HFFc6 (cell line): Measurements from ENCODE around the gene THBS3. TPM values are rescaled to one million over a fixed set of nuclear protein-coding genes. Genes with fewer than 3 reads are reported as not detected.

Source experiments
- DNase-seq: peaks from one replicate; pipeline ENCODE4 v3.0.0-alpha.2; 2018
- H3K27ac Mint-ChIP-seq: 2 replicates; pipeline ENCODE4 v1.8.0; 2020; ENCODE audit warnings: mild to moderate bottlenecking, mixed read lengths
- H3K27me3 Mint-ChIP-seq: 2 replicates; pipeline ENCODE4 v1.8.0; 2021; ENCODE audit warnings: mild to moderate bottlenecking, moderate library complexity, mixed read lengths; ENCODE audit not compliant: insufficient read depth
- H3K36me3 Mint-ChIP-seq: 2 replicates; pipeline ENCODE4 v1.8.0; 2021; ENCODE audit warnings: low read depth, mixed read lengths
- H3K4me1 Mint-ChIP-seq: 2 replicates; pipeline ENCODE4 v1.8.0; 2020; ENCODE audit warnings: low read depth, mixed read lengths
- H3K4me3 Mint-ChIP-seq: 2 replicates; pipeline ENCODE4 v1.8.0; 2020; ENCODE audit warnings: mild to moderate bottlenecking, moderate library complexity, mixed read lengths
- H3K9me3 Mint-ChIP-seq: 2 replicates; pipeline ENCODE4 v1.8.0; 2020; ENCODE audit warnings: mild to moderate bottlenecking, mixed read lengths
- total RNA-seq, 6 experiments: library from RNA; stranded (reverse); fragmentation: NEBNext Ultra II Directional; extraction: Animal tissue kit (Norgen Biotek cat#: 25700); gene quantifications; 2 replicates in 1 of 6; 3 replicates in 5 of 6; pipeline ENCODE4 v1.2.3, GENCODE V29; 2021
- TF ChIP-seq, protein P1 (sequence below): fragments of 200-600 bp; sonication (generic); IDR thresholded peaks from 2 replicates; pipeline ENCODE4 v1.5.0; 2021; ENCODE audit warnings: antibody characterized with exemption, mild to moderate bottlenecking

Gene THBS3
- total RNA-seq, 6 experiments from 2014 or later: 13.9 to 20.3 (median 16.9) TPM

DNA sequence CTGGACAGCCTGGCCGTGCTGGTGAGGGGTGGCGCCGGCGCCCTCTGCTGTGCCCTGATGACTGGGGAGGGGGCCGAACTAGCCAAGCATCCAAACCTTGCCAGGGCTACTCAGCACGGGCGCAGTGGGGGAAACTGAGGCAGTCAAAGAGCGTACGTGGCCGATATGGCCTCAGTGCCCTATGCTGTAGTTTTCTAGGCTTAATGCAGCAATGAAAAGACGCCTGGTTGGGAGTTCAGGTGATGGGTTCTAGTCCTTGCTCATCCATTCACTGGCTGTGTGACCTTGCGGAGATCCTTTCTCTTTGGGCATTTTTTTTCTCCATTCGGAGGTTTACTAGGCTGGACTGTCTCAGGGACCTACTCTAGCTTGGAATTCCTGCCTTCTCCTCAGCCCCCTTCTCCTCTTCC lies 1.6 kb upstream of the THBS3 start:
- no peak for DNase-seq
- TF ChIP-seq, protein P1, sequence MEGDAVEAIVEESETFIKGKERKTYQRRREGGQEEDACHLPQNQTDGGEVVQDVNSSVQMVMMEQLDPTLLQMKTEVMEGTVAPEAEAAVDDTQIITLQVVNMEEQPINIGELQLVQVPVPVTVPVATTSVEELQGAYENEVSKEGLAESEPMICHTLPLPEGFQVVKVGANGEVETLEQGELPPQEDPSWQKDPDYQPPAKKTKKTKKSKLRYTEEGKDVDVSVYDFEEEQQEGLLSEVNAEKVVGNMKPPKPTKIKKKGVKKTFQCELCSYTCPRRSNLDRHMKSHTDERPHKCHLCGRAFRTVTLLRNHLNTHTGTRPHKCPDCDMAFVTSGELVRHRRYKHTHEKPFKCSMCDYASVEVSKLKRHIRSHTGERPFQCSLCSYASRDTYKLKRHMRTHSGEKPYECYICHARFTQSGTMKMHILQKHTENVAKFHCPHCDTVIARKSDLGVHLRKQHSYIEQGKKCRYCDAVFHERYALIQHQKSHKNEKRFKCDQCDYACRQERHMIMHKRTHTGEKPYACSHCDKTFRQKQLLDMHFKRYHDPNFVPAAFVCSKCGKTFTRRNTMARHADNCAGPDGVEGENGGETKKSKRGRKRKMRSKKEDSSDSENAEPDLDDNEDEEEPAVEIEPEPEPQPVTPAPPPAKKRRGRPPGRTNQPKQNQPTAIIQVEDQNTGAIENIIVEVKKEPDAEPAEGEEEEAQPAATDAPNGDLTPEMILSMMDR: no peak
- no peaks in the 10 kb centered on the region for H3K9me3 Mint-ChIP-seq
- H3K27me3 Mint-ChIP-seq: no peaks in the 10 kb centered on the region; the same call in 1 of the 2 replicates
- H3K4me1 Mint-ChIP-seq: peaks cover 35% of the 10 kb centered on the region
- H3K36me3 Mint-ChIP-seq: peaks cover 4% of the 10 kb centered on the region; the same call in 1 of the 2 replicates
- H3K27ac Mint-ChIP-seq: peak overlapping the region; percentile 99
- peak overlapping the region; percentile 94 for H3K4me3 Mint-ChIP-seq

DNA sequence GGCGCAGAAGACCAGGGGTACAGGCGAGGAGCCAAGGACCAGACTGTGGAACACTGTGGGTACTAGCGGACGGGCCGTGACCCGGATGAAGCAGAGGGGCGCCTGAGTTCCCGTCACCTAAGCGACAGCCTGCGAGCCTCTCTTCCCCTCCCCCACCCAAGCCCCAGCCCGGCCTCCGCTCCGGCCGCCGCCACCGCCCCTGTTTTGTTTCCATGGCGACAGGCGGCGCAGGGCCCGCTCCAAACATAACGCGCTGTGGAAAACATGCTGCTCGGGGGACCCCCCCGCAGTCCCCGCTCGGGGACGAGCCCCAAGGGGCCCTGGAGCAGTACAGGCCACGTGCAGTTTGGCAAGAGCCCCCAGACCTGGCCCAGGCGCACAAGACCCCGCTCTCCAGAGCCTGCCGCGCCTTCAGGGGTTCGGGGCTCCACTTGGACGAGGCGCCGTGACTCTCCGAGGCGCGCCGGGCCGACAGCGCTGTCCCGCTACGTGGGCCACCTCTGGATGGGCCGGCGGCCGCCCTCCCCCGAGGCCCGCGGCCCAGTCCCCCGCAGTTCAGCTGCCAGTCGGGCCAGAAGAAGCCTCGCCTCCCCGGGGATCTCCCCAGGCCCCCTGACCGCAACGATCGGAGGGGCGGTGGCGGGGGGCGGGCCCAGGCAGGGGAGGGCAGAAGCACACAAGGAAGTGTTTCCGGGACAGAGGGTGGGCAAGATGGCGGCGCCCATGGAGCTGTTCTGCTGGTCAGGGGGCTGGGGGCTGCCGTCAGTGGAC lies 1.0 kb upstream of the THBS3 start, which contains the start of gene MTX1:
Gene MTX1, plus strand, starts transcription at position 155 of the 771 bp plus-strand sequence. Its CDS starts 110 bp downstream, at position 265.
- TF ChIP-seq, protein P1: 0 out of 2 replicates have a peak, but pooled peaks have one; percentile 16
- no peaks in the 10 kb centered on the region; the same call in 1 of the 2 replicates for H3K27me3 Mint-ChIP-seq
- DNase-seq: peak; percentile 80
- H3K4me3 Mint-ChIP-seq: peak within 1 kb of the TSS; percentile 94
- H3K9me3 Mint-ChIP-seq: no peaks in the 10 kb centered on the region
- peak within 1 kb of the TSS; percentile 99 for H3K27ac Mint-ChIP-seq
- peaks cover 35% of the 10 kb centered on the region for H3K4me1 Mint-ChIP-seq
- H3K36me3 Mint-ChIP-seq: peaks cover 5% of the 10 kb centered on the region; the same call in 1 of the 2 replicates

DNA sequence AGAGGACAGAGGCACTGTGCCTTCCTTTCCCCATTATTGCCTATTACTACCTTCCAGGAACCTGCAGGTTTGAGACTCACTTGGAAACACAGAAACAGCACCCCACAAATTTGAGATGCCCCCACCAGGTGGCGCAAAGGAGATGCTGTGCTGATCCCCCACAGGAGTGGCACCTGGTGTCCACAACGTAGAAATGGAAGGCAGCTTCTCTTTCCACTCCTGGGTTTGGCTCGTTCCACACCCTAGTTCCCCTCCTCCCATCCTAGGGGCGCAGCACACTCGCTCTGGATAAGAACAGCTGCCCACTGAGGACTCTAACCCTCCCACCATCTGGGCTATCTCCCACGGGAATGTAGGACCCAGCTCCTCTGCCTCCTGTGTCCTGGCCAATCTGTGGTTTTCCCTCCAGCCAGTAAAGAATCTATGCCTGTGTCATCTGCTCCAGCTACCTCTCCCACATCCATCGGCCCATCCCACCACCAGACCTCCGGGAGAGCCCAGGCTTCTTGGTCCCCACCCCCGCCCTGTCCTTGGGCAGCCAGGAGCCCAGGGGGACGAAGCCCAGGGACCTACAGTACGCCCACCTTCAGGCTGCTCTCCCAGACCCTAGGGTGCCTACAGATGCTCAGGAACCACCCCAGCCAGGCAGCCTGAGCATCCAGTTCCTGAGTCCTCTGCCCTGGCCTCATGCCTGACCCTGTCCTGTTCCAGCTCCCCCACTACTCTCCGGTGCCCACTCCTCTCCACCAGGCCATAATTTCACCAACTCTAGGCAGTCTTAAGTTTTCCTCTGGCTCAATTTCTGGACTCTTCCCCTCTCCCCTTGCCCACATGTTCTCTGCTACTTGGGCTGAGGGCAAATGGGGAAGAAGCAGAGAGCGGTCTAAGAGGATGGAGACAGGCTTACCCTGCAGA lies 549 bp downstream of the THBS3 start:
- TF ChIP-seq, protein P1: peak; percentile 94
- H3K27me3 Mint-ChIP-seq: no peaks in the 10 kb centered on the region; the same call in 1 of the 2 replicates
- H3K4me1 Mint-ChIP-seq: peaks cover 35% of the 10 kb centered on the region
- peak overlapping the region; percentile 94 for H3K4me3 Mint-ChIP-seq
- peaks cover 5% of the 10 kb centered on the region for H3K36me3 Mint-ChIP-seq
- DNase-seq: peak; percentile 78
- peak overlapping the region; percentile 99 for H3K27ac Mint-ChIP-seq
- H3K9me3 Mint-ChIP-seq: no peaks in the 10 kb centered on the region

DNA sequence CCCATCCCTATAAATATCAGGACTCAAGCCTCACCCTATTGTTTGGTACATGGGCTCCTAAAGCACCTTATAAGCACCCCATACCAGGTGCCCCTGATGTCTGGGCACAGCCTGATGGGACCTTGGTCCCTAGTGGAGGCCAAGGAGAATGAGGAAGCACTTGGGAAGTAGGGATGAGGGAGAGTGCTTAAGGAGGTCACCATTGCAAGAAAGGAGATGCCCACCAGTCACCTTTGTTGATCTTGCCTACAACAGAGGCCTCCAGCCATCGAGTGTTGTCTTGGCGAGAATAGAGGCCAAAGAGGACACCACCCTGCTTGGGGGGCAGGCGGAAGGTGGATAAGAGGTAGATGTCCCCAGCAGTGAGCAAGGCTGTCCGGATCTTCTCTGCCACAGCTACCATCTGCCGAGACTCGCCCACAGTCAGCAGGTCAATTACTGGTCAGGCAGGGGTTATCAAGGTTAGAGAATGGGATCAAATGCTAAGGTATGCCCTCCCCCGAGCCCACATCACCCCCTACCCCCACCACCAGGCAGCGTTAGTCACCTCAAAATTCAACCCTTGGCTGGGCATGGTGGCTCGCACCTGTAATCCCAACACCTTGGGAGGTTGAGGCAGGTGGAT lies 1.6 kb downstream of the THBS3 start:
- no peak for DNase-seq
- Mint-ChIP-seq H3K27me3 (no peaks in the 10 kb centered on the region; the same call in 1 of the 2 replicates), H3K4me1 (peaks cover 35% of the 10 kb centered on the region), H3K4me3 (no peak overlapping the region), H3K36me3 (peaks cover 5% of the 10 kb centered on the region), H3K9me3 (no peaks in the 10 kb centered on the region), H3K27ac (no peak overlapping the region)
- TF ChIP-seq, protein P1: no peak

DNA sequence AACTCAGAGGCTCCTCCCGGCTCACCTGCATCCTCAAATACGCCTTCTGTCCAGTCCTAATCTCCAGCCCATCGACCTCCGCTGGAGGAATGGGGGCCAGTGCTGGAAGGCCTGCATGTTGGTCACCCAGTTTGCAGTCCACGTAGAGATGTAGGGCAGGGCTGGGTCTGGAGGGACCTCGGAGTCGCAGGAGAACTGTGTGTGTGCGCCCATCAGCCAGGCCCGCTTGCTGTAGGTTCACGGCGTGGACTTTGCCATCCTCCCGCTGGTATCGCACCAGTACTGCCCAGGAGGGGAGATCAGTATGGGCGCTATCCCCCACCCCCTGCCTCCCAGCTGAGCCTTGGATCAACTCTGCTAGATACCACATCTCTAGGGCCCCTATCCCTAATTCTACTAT lies 2.7 kb downstream of the THBS3 start:
- no peak overlapping the region for H3K27ac Mint-ChIP-seq
- peaks cover 27% of the 10 kb centered on the region for H3K4me1 Mint-ChIP-seq
- no peaks in the 10 kb centered on the region for H3K9me3 Mint-ChIP-seq
- H3K4me3 Mint-ChIP-seq: no peak overlapping the region
- TF ChIP-seq, protein P1: no peak
- no peak for DNase-seq
- peaks cover 2% of the 10 kb centered on the region; the same call in 1 of the 2 replicates for H3K27me3 Mint-ChIP-seq
- H3K36me3 Mint-ChIP-seq: peaks cover 5% of the 10 kb centered on the region
